HEK293T (cell line): Measurements from ENCODE around the gene GPC1.

Experiments used
- FOXA1 ChIP-seq: fragments of 450-650 bp; IDR thresholded peaks from 2 replicates; pipeline ENCODE4 v1.6.1; 2016; ENCODE audit warnings: mild to moderate bottlenecking
- FOXM1 ChIP-seq: fragments of 450-650 bp; IDR thresholded peaks from 2 replicates; pipeline ENCODE4 v1.6.1; 2017; ENCODE audit warnings: mild to moderate bottlenecking, borderline replicate concordance

- TF ChIP-seq FOXA1 (no peak), FOXM1 (no peak)
These were observed 34.3 kb downstream of the GPC1 start for GRCh38 chr2:240469740-240470139.
